Uterus (tissue), 4 donors: ENCODE measurements around the gene EDN2. TPM values are rescaled to one million over a fixed set of nuclear protein-coding genes. Genes with fewer than 3 reads are reported as not detected.

ENCODE experiments used
- DNase-seq, 2 donors: peaks; one replicate each; pipeline ENCODE4 v3.0.0-alpha.2; 2019 to 2020
- H3K27ac ChIP-seq, 2 donors: fragments of 200-600 bp; sonication (generic); 1 replicate in 1 of 2; 2 replicates in 1 of 2; pipeline ENCODE4 v1.5.1; 2016 to 2018
- H3K27me3 ChIP-seq, 2 donors: fragments of 200-600 bp; sonication (generic); one replicate each; pipeline ENCODE4 v1.5.1; 2018 to 2019; ENCODE audit warnings: control low read depth in 1 of 2
- H3K36me3 ChIP-seq, 2 donors: fragments of 200-600 bp; sonication (generic); one replicate each; pipeline ENCODE4 v1.5.1; 2019; ENCODE audit warnings: control low read depth in 1 of 2
- H3K4me1 ChIP-seq, 2 donors: fragments of 200-600 bp; sonication (generic); one replicate each; pipeline ENCODE4 v1.5.1; 2018 to 2019; ENCODE audit warnings: control low read depth in 1 of 2
- H3K4me3 ChIP-seq, 2 donors: fragments of 200-600 bp; sonication (generic); 1 replicate in 1 of 2; 2 replicates in 1 of 2; pipeline ENCODE4 v1.5.1; 2018 to 2019; ENCODE audit warnings: mild to moderate bottlenecking in 1 of 2
- H3K9me3 ChIP-seq, 2 donors: fragments of 200-600 bp; sonication (generic); one replicate each; pipeline ENCODE4 v1.5.1; 2019; ENCODE audit warnings: control low read depth in 1 of 2
- POLR2A ChIP-seq, 2 donors: fragments of 450-650 bp; IDR thresholded peaks; one replicate each; pipeline ENCODE4 v1.6.1; 2016; ENCODE audit warnings: antibody characterized with exemption in 2 of 2, mild to moderate bottlenecking in 1 of 2, moderate library complexity in 1 of 2
- intact Hi-C: fragments of 100-400 bp; cut with DNase I; formaldehyde crosslinking; loops from one replicate; pipeline ENCODE4 v1.15.1; 2023; ENCODE audit warnings: low total_unique reads
- total RNA-seq, 4 donors: library from RNA; depleted of rRNA in 3 of 4; stranded (reverse); fragments of >200 nt in 3 of 4; gene quantifications; one replicate each; pipeline versions ENCODE4 v1.1.0 to v1.2.4, GENCODE V29; 2014 to 2023
- TF ChIP-seq, protein P1 (sequence below), 4 experiments: fragments of 200-600 bp in 2 of 4; fragments of 450-650 bp in 2 of 4; sonication (generic) in 2 of 4; IDR thresholded peaks; one replicate each; pipeline ENCODE4 v1.5.1; 2016 to 2019; ENCODE audit warnings: antibody characterized with exemption in 4 of 4, mild to moderate bottlenecking in 2 of 4, moderate library complexity in 1 of 4
- donor health status: DM: yes; HTN: yes; CAD: no.

The EDN2 gene
- total RNA-seq, 4 donors from 2014 or later, result 1.6 to 3.7 TPM; not detected in 2

DNA sequence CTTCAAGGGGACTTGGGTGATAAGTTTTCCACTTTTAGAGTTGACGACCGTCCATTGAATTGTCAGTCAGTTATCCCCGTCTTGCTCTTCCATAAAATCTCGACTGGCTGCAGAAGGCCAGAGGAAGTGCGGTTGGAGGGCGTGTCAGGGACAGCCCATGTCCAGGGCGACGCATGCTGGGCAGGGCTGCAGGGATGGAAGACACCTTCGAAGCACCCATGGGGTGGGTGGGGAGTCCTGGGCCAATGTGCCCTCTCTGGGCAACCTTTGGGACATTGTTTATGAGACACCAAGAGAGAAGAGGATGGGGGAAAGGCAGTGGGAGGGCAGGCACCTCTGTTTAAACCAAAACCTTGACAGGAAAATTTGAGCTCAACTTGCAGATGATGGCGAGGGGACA lies 38.6 kb upstream of the EDN2 start:
- no peak overlapping the region for H3K4me3 ChIP-seq
- no peaks in the 10 kb centered on the region for H3K9me3 ChIP-seq
- H3K4me1 ChIP-seq, result no peaks in the 10 kb centered on the region
- H3K27ac ChIP-seq, result no peak overlapping the region
- DNase-seq, result no peak
- no peak for TF ChIP-seq POLR2A (IDR thresholded peaks at IDR 0.05)
- TF ChIP-seq, protein P1, sequence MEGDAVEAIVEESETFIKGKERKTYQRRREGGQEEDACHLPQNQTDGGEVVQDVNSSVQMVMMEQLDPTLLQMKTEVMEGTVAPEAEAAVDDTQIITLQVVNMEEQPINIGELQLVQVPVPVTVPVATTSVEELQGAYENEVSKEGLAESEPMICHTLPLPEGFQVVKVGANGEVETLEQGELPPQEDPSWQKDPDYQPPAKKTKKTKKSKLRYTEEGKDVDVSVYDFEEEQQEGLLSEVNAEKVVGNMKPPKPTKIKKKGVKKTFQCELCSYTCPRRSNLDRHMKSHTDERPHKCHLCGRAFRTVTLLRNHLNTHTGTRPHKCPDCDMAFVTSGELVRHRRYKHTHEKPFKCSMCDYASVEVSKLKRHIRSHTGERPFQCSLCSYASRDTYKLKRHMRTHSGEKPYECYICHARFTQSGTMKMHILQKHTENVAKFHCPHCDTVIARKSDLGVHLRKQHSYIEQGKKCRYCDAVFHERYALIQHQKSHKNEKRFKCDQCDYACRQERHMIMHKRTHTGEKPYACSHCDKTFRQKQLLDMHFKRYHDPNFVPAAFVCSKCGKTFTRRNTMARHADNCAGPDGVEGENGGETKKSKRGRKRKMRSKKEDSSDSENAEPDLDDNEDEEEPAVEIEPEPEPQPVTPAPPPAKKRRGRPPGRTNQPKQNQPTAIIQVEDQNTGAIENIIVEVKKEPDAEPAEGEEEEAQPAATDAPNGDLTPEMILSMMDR (IDR thresholded peaks at IDR 0.05), result no peak
- intact Hi-C loops, result no loop called here
- H3K27me3 ChIP-seq, result no peaks in the 10 kb centered on the region
- H3K36me3 ChIP-seq, result no peaks in the 10 kb centered on the region

GRCh38 chr1:41521766-41522165 lies 37.3 kb upstream of the EDN2 start:
- intact Hi-C loops, result no loop called here
- Histone ChIP-seq H3K9me3 (no peaks in the 10 kb centered on the region), H3K27ac (no peak overlapping the region), H3K4me1 (no peaks in the 10 kb centered on the region), H3K27me3 (no peaks in the 10 kb centered on the region), H3K36me3 (no peaks in the 10 kb centered on the region), H3K4me3 (no peak overlapping the region)
- no peak for TF ChIP-seq POLR2A (IDR thresholded peaks at IDR 0.05)
- TF ChIP-seq, protein P1 (IDR thresholded peaks at IDR 0.05), result no peak
- DNase-seq, result no peak

GRCh38 chr1:41520951-41521752 lies 36.7 kb upstream of the EDN2 start:
- Histone ChIP-seq H3K9me3 (no peaks in the 10 kb centered on the region), H3K36me3 (no peaks in the 10 kb centered on the region), H3K4me3 (no peak overlapping the region), H3K27ac (no peak overlapping the region), H3K4me1 (no peaks in the 10 kb centered on the region), H3K27me3 (no peaks in the 10 kb centered on the region)
- TF ChIP-seq, protein P1 (IDR thresholded peaks at IDR 0.05), result no peak
- TF ChIP-seq POLR2A (IDR thresholded peaks at IDR 0.05), result no peak
- intact Hi-C loops, result no loop called here
- DNase-seq, result no peak

DNA sequence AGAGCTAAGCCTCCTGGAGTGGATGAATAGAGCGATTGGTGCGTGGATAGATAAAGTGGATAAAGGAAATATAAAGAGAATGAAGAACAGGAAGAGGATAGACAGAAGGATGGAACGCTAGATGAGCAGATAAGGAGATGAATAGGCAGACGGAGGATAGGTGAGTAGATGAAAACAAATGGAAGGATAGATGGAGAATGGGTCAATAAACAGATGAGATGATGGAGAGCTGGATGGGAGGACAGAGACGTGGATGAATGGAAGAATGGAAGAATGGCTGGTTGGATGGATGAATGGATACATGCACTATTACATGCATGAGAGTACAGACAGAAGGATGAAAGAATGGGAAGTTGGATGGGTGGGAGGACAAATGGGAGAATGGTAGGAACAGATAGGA lies 35.2 kb upstream of the EDN2 start:
- H3K27ac ChIP-seq, result no peak overlapping the region
- no peaks in the 10 kb centered on the region for H3K36me3 ChIP-seq
- TF ChIP-seq, protein P1 (IDR thresholded peaks at IDR 0.05), result no peak
- TF ChIP-seq POLR2A (IDR thresholded peaks at IDR 0.05), result no peak
- intact Hi-C loops, result no loop called here
- no peak overlapping the region for H3K4me3 ChIP-seq
- no peak for DNase-seq
- no peaks in the 10 kb centered on the region for H3K27me3 ChIP-seq
- H3K9me3 ChIP-seq, result no peaks in the 10 kb centered on the region
- H3K4me1 ChIP-seq, result no peaks in the 10 kb centered on the region

GRCh38 chr1:41518471-41518870 lies 34.0 kb upstream of the EDN2 start:
- Histone ChIP-seq H3K27me3 (no peaks in the 10 kb centered on the region), H3K27ac (no peak overlapping the region), H3K4me1 (no peaks in the 10 kb centered on the region), H3K4me3 (no peak overlapping the region), H3K36me3 (no peaks in the 10 kb centered on the region), H3K9me3 (no peaks in the 10 kb centered on the region)
- DNase-seq, result no peak
- intact Hi-C loops, result no loop called here
- no peak for TF ChIP-seq POLR2A (IDR thresholded peaks at IDR 0.05)
- TF ChIP-seq, protein P1 (IDR thresholded peaks at IDR 0.05), result no peak
